SKM-1 treated with dmso at 0.1 percent for 144 hours (cell line): ENCODE measurements around the gene ADAT1.

Source experiments
- DNase-seq: peaks from one replicate; lab custom pipeline; 2025; ENCODE audit not compliant: unreplicated experiment; lab: John Stamatoyannopoulos, UW

ADAT1 gene

DNA sequence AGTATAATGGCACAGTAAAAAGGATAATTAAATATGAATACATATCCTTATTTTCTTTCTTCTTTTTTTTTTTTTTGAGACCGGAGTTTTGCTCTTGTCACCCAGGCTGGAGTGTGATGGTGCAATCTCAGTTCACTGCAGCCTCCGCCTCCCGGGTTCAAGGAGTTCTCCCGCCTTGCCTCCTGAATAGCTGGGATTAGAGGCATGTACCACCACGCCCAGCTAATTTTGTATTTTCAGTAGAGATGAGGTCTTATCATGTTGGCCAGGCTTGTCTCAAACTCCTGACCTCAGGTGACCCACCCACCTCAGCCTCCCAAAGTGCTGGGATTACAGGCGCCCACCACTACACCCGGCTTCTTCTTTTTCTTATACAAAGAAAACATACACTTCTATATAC lies 44.9 kb downstream of the ADAT1 start:
- no peak for DNase-seq

DNA sequence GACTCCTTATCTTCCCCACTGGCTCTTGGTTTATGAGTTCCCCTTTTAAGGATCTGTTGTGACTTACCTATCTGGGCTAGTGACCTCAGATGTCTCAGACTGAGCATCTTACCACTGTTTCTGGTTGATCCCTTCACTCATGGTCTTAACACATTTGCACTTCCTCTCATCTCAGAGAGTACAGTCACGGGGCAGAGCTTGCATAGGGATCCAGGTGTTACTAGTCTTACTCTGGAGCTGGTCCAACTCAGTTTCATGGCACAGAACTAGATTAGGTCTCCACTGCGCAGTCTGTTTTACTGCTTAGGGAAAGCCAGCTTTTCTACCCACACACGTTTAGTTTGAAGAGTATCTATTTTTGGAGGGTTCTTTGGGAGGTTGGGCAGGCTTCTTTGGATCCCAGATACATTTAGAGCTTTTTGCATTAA lies 46.7 kb downstream of the ADAT1 start:
- DNase-seq: no peak

DNA sequence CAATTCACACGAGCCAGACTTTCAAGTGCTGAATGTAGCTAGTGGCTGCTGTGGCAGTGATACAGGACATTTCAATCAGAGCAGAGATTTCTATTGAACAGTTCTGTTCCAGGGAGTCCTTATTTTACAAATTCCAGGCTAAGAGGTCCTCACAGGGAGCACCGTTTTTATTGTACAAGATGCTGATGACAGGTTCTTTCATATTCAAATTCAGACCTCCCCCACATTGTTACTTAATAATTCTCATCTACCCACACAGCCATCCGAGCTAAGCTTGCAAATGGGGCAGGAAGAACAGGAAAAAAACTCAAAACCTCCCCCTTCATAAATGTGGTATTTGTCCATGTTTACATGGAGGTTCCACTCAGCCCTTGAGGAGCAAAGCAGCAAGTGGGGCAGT lies 47.1 kb downstream of the ADAT1 start:
- DNase-seq: no peak

DNA sequence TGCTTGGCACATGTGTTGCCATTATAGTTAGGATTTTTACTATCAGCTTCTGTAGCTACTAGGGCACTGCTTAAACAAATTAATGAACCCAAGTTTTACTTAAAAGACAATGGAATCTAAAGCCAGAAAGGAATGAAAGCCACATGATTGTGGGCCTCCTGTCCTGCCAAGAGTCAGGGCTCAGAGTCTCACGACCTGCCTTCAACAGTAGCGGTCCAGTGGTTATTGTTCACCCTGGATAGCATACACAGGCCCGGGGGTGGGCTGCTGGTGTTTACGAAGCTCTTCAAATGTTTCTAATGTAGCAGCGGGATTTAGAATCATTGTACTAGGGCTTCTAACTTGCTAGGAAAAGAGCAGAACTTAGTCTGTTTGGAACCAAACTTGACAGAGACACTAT lies 49.1 kb downstream of the ADAT1 start:
- no peak for DNase-seq

DNA sequence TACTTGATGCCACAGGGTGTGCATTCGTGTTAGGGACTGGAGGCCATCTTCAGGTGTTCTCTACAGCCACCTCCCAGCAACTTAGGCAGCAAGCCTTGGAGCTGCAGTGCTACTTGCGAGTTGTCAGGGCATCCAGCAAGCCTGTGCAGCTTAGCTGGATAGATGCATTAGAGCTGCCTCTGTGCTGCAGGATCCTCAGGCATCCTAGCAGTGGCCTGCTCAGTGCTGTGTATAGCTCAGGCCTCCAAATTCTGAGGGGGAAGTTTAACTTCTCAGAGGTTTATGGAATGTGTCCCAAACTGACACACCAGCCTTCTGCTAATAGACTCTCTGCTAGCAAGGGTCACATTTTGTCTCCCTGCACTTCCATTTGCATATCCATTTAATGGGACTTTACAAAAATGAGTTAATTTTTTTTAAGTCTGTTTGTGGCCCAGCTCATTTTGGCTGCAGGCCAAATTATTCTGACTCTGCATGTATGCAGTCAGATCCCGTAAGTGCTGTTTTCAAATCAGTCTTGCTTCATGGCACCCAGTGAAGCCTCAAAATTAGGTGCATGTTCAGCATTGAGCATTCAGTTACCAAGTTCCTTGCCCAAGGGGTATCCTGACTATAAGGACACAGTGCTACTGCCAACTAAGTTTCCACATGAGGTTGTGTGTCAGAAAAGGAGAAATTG lies 50.1 kb downstream of the ADAT1 start:
- DNase-seq: no peak

DNA sequence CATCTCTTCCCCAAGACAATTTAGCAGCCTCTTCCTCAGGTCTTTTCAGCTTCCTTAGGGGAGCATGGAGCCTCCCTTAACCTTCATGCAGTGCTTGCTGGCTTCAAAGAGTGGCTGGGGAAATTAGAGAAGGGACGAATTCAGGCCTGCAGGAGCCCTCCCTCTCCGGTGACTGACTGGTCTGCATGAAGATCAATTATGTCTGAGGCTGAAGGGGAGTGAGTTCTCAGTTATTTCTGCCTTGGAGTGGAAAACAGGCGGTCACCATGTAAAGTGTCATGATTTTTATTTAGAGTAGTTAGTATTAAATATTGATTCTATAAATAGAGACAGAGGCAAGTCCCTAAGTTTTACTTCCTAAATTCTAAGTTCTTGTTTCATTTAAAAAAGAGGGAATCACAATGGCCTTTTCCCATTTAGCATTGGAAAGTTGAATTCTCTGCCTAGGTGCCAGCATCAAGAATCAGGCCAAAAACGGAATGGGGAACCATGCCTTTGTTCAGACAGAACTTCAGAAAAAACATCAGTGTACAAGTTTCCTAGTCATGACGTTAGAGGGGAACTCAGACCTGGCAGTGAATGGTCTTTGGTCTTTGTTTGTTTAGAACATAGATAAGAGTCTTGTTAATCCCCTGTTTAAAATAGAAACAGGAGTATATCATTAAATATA lies 52.5 kb downstream of the ADAT1 start:
- no peak for DNase-seq

DNA sequence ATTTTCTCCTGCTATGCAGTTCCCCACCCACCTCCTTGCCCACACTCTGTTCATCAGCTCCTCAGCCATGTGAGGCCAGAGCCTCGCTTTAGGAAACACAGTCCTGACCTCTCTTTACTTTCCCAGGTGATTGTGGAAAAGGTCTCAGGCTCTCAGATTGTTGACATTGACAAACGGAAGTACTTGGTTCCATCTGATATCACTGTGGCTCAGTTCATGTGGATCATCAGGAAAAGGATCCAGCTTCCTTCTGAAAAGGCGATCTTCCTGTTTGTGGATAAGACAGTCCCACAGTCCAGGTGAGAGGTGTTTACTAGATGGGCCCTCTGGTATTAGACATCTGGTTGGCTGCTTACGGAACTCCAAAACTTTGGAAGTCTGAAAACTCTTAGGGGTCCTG lies 55.2 kb downstream of the ADAT1 start:
- no peak for DNase-seq

DNA sequence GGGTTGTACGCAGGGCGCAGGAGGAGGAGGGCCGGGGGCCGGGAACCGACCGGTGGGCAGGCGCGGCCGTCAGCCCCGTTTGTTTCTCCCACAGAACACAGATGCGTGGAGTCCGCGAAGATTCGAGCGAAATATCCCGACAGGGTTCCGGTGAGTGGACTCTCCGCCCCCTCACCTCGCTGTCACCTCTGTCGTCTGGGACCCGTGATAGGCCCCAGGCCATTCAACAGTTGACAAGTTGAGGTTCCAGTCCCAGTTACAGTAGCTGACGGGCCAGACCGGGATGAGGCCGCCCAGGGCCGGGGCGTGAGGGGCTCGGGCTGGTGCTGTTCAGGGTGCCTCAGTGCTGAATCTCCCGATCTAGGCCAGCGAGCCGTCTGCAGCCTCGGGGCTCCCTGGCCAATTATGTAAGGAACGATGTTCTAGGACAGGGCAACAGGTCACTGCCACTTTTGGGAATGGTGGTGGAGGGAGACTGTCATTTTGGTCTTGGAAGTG lies 56.3 kb downstream of the ADAT1 start:
- no peak for DNase-seq

DNA sequence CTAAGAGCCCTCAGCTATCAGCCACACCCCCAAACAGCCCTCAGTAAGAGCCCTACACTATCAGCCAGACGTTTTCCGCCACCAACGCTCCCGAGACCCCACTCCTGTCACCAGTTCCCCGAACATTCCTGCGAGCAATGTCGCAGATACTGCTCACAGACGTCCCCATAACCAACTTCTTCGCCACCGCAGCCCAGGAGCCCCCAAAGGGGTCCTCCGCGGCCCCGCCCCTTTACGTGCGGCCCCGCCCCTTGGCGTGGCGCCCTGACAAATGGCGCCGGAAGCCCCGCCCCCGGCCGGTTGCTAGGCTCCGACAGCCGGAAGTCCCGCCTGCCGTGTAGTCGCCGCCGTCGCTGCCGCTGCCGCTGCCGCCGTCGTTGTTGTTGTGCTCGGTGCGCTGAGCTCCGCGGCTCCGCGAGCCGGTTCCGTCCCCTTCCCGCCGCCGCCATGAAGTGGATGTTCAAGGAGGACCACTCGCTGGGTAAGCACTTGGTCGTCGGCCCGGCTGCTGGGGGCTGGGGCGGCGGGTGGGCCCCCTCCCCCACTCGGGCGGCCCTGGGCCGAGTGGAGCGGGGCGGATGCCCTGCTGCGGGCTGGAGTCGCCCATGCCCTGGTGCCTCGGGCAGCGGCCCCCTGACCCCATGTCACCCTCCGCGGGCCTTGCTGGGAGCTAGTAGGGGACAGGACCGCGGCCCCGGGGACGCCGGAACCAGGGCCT lies 56.9 kb downstream of the ADAT1 start, which contains the start of gene GABARAPL2:
TSS of gene GABARAPL2 (plus strand) at position 340 of the 718 bp plus-strand sequence. CDS start at position 448, 108 bp downstream.
- peak; percentile 70 for DNase-seq

DNA sequence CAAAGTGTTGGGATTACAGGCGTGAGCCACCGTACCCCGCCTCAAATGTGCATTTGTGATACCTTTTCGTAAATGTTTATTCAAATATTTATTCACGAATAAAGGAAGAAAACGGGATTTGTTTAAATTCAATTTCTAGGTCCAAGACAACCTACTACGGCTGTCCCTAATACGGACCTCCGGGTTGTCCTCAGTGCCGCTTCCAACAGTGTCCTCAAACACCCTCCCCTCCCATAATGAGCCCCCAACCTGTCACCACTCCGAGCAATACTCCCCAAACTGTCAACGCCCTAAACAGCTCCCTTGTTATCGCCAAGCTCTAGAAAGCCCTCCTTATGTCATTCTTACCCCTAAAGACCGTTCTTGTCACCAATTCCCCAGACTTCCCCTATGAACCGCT lies 57.4 kb downstream of the ADAT1 start:
- no peak for DNase-seq

DNA sequence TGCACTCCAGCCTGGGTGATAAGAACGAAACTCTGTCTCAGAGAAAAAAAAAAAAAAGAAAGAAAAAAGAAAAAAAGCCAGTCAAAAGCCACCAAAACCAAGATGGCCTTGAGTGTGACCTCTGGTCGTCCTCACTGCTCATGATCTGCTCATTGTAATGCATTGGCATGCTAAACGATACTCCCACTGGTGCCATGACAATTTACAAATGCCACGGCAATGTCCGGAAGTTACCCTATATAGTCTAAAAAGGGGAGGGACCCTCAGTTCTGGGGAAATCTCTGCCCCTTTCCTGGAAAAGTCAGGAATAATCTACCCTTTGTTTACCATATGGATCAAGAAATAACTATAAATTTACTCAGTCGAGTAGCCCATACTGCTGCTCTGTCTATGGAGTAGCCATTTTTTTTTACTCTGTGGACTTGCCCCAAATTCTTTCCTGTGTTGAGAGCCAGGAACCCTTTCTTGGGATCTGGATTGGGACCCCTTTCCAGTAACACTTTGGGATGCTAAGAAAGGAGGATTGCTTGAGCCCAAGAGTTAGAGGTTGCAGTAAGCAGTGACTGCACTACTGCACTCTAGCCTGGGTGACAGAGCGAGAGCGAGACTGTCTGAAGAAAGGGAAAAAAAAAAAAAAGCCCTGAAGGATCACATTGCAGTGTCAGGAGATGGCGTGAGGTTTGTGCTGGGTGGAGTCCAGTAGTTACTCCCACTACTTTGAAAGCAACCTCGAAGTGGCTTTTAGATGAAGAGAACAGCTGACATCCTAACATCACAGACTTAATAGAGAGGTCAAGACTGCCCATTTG lies 63.3 kb downstream of the ADAT1 start:
- DNase-seq: no peak

DNA sequence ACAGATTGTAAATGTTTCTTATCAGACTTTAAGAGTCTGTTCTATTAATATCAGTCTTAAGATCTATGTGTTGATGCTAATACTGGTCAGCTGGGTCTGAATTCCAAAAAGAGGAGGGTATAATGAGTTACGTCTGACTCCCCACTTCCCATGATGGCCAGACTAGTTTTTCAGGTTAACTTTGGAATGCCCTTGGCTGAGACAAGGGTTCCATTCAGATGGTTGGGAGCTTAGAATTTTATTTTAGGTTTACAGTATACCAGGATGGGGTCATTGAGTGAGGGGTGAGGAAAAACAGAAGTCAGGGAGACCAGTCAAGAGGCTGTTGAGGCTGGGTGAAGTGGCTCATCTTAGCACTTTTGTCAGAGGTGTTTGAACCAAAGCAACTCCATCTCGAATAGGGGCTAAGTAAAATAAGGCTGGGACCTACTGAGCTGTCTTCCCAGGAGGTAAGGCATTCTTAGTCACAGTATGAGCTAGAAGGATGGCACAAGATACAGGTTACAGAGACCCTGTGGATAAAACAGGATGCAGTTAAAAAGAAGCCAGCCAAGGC lies 64.2 kb downstream of the ADAT1 start:
- DNase-seq: no peak

DNA sequence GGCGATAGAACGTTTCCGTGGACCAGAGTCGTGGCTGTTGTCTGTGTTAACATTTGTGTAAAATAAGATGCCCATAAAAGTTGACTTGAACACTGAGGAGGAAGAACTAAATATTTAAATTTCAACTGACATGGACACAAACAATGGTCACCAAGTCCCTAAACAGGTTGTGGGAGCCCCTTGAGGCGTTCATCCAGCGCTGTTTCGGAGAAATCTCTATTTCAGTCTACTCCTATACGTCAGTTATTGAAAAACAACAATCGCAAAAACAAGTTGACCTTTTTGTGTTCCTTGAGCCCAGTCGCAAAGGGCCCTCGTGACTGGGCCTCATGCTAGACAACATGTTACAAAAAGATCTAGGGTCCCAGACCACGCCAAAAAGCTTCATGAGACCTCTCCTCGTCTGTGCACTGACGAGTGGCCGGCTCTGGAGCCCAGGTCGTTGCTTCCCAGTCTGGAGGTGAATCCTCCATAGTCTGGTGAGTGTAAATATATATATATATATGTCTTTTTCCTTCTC lies 66.6 kb downstream of the ADAT1 start:
- DNase-seq: no peak

DNA sequence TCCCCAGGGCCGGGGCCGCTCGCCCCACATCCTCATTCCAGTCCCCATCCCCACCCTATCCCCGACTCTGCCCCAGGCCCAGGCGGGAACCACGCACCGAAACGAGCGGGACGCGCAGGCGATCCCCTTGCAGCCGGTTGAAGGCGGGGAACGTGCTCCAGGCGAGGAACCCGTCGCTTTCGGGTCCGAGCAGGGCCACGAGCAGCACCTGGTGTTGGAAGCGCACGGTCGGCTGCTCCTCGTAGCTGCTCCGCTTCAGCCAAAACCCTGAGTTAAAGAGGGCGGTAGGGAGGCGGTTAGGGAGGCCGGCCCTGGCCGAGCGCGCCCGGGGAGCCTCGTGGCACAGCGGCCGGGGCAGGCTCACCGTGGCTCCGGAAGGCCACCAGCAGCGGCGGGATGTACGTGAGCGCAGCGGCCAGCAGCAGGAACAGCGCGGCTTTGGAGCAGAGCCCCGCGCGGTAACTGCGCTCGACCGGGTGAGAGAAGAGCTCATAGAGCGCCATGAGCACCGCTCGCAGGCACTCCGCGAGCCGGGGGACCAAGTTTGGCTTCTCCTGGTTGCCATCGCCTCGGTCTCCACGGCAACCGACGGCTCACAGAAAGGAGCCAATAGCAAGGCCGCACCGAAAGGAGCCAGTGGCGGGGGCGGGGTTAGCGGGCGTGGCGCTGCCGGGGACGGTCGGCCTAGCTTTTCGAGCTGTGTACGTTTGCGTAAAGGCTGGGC lies 67.2 kb downstream of the ADAT1 start, which contains the start of gene TMEM231:
TSS of gene TMEM231 (minus strand) at position 546 of the 724 bp plus-strand sequence. CDS start at position 503, 43 bp downstream.
- peak; percentile 81 for DNase-seq

DNA sequence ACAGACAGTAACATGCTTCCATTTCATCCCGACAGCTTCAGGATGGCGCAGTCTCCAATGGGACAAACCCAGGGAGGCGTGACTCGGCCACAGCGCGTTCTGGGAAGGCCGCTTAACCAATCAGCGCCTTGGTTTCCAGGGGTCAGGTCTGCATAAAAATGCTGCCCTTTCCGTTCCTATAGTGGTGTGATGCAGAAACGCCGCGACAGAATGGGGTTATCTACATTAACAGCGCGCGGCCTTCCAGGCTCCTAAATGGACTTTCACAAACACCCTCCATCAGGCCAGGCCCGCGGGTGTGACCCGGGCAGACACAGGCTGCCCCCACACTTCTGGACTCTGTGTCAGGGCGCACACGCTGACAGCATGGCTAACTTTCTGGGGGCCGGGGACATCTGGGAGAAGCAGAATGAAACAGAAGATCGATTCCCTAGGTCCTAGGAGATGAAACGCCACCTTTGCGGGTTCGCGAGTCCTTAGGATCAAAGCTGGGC lies 67.8 kb downstream of the ADAT1 start:
- no peak for DNase-seq

DNA sequence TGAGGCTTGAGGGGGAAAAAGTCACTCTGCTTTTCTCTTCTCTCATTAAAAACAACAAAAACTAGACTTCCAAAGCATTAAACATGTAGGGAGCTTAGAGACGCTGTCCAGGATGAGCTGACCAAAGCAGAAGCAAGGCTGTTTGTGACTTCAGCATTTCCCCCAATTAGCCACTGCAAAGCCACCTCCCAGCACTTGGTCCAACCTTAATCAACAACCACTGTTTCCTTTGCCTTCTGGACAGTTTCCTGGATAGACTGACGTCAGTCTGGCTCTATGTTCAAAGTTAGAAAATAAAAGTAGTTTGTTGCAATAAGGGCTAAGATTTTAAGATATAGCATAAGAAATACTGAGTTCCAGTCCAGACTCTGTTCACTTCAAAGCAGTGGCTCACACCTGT lies 70.1 kb downstream of the ADAT1 start:
- DNase-seq: no peak

DNA sequence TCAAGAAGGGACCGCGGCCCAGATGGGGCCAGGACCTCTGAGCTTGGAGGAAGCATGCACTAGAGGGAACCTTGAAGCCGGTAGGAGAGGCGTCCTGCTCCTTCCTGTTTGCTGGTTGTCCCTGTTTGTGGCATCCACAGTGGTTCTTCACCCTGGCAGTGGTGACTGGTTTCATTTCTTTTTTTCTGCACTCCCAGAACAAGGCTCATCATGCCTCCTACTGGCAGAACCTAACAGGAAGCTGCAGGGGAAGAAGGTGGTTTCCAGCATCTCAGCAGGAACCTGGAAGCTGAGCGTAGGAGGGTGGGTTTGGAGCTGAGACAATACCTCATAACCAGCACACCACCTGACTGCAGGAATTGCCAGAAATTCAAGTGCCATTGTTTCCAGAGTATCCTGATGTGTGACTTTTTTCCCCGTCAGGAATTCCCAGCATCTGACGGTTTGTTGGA lies 72.8 kb downstream of the ADAT1 start:
- peak; percentile 47 for DNase-seq
